Fibroblast of lung (primary cell): ENCODE data around the gene TRAF2. TPM values are rescaled to one million over a fixed set of nuclear protein-coding genes. Genes with fewer than 3 reads are reported as not detected.
"Not testable (repeated sequence)": the region's sequence is repeated elsewhere in the genome, so short reads cannot be mapped to it uniquely, and the experiment has no call there.

ENCODE experiments used
- DNase-seq, 2 donors: peaks; one replicate each; pipeline versions ENCODE4 v3.0.0 to v3.0.0-alpha.2; 2010; ENCODE audit warnings: low read depth in 2 of 2
- H2AFZ ChIP-seq: 2 replicates; pipeline ENCODE4 v1.5.1; 2012; ENCODE audit warnings: low read length, control low read depth, inconsistent platforms
- H3K27ac ChIP-seq: 2 replicates; pipeline ENCODE4 v1.5.1; 2011; ENCODE audit warnings: low read length, control low read depth; ENCODE audit not compliant: insufficient read depth
- H3K27me3 ChIP-seq: 2 replicates; pipeline ENCODE4 v1.5.1; 2011; ENCODE audit warnings: mild to moderate bottlenecking, low read length; ENCODE audit not compliant: control insufficient read depth, insufficient read depth
- H3K36me3 ChIP-seq: 2 replicates; pipeline ENCODE4 v1.5.1; 2011; ENCODE audit warnings: low read length; ENCODE audit not compliant: control insufficient read depth, insufficient read depth
- H3K4me1 ChIP-seq: 2 replicates; pipeline ENCODE4 v1.5.1; 2011; ENCODE audit warnings: low read length; ENCODE audit not compliant: control insufficient read depth, insufficient read depth; ENCODE audit errors: extremely low read depth
- H3K4me2 ChIP-seq: 2 replicates; pipeline ENCODE4 v1.5.1; 2011; ENCODE audit warnings: low read length, control low read depth; ENCODE audit not compliant: insufficient read depth; ENCODE audit errors: extremely low read depth
- H3K4me3 ChIP-seq, 4 experiments: fragments of 200-600 bp in 1 of 4; sonication (generic) in 1 of 4; replicated peaks in 1 of 4; 2 replicates each; pipeline ENCODE4 v1.5.1; 2011 to 2016; ENCODE audit warnings: low read length in 4 of 4, low read depth in 3 of 4, mild to moderate bottlenecking in 3 of 4, control low read depth in 2 of 4, inconsistent platforms in 1 of 4, mixed read lengths in 1 of 4; ENCODE audit not compliant: insufficient read depth in 1 of 4; ENCODE audit errors: control extremely low read depth in 1 of 4
- H3K79me2 ChIP-seq: 2 replicates; pipeline ENCODE4 v1.5.1; 2012; ENCODE audit warnings: mild to moderate bottlenecking, low read length, inconsistent platforms; ENCODE audit not compliant: control insufficient read depth, insufficient read depth
- H3K9ac ChIP-seq: 2 replicates; pipeline ENCODE4 v1.5.1; 2011; ENCODE audit warnings: mild to moderate bottlenecking, low read length, control low read depth; ENCODE audit not compliant: insufficient read depth
- H3K9me3 ChIP-seq: 2 replicates; pipeline ENCODE4 v1.5.1; 2012; ENCODE audit warnings: low read depth, low read length; ENCODE audit not compliant: control insufficient read depth, insufficient read depth
- H4K20me1 ChIP-seq: 2 replicates; pipeline ENCODE4 v1.5.1; 2011; ENCODE audit warnings: low read length; ENCODE audit not compliant: control insufficient read depth, insufficient read depth; ENCODE audit errors: extremely low read depth
- EZH2 ChIP-seq: IDR thresholded peaks from 2 replicates; pipeline ENCODE4 v1.5.1; 2012; ENCODE audit warnings: low read length, control low read depth, mild to moderate bottlenecking; ENCODE audit errors: missing control alignments
- polyA minus RNA-seq: library from RNA; depleted of rRNA, polyadenylated mRNA; stranded (reverse); fragments of >200 nt; gene quantifications from 2 replicates; pipeline ENCODE4 v1.2.3, GENCODE V29; 2011; ENCODE audit warnings: low replicate concordance
- polyA plus RNA-seq, 2 donors: library from polyadenylated mRNA; depleted of rRNA in 1 of 2; stranded (reverse) in 1 of 2; unstranded in 1 of 2; fragments of >200 nt; gene quantifications; 2 replicates each; pipeline ENCODE4 v1.2.1, GENCODE V29; 2011 to 2012; ENCODE audit warnings: missing spikeins in 1 of 2
- total RNA-seq: library from RNA; depleted of rRNA; stranded (reverse); fragments of >200 nt; gene quantifications from 2 replicates; pipeline ENCODE4 v1.2.1, GENCODE V29; 2014
- TF ChIP-seq, protein P1 (sequence below), 2 donors: IDR thresholded peaks in 1 of 2; conservative IDR thresholded peaks in 1 of 2; 1 replicate in 1 of 2; 2 replicates in 1 of 2; pipeline ENCODE4 v1.5.1; 2011 to 2012; ENCODE audit warnings: low read length in 2 of 2, control low read depth in 1 of 2, inconsistent platforms in 1 of 2, low read depth in 1 of 2, mild to moderate bottlenecking in 1 of 2

Gene TRAF2, protein sequence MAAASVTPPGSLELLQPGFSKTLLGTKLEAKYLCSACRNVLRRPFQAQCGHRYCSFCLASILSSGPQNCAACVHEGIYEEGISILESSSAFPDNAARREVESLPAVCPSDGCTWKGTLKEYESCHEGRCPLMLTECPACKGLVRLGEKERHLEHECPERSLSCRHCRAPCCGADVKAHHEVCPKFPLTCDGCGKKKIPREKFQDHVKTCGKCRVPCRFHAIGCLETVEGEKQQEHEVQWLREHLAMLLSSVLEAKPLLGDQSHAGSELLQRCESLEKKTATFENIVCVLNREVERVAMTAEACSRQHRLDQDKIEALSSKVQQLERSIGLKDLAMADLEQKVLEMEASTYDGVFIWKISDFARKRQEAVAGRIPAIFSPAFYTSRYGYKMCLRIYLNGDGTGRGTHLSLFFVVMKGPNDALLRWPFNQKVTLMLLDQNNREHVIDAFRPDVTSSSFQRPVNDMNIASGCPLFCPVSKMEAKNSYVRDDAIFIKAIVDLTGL
- total RNA-seq (8.0 and 8.4 TPM in 2 replicates), polyA plus RNA-seq (3.7 and 4.3 TPM in 2 replicates), polyA minus RNA-seq (11.0 and 17.7 TPM in 2 replicates)
- polyA plus RNA-seq (2012): 5.2 and 7.6 TPM in 2 replicates

DNA sequence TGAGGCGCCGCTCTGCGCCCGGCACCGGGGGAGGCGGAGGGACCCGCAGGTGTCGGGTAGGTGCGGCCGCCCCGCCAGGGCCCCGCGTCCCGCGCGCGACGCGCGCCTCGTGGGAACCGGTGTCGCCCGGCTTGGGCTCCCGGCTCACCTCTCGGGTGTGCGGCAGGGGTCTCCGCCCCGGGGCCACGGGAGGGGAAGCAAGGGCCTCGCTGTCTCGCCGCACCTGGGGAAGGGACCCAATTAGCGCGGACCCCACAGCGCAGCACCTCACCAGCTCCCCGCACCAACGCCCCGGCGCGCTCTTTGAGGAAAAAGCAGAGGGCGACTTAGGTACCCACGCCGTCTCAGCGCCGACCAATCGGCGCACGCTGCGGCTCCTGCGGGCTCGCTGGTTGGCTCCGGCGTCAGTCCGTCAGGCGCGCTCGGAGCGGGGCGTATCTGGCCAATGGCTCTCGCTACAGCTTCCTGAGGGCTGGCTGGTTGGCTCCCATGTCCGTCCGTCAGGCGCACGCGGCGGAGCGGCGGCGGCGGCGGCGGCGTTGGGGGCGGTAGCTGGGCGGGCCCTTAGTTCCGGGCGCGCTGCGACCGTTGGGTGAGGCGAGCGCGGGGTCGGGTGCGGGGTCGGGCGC is at the start of gene TRAF2:
TSS of gene TRAF2 (plus strand) at position 567 of the 629 bp plus-strand sequence. CDS start 12,225 bp downstream, outside the sequence.
- Histone ChIP-seq H3K27ac (peak within 1 kb of the TSS; percentile 65), H3K27me3 (no peaks in the 10 kb centered on the region), H4K20me1 (no peaks in the 10 kb centered on the region), H3K4me1 (peaks cover 3% of the 10 kb centered on the region), H2AFZ (peak within 1 kb of the TSS; percentile 88), H3K9me3 (no peaks in the 10 kb centered on the region), H3K36me3 (no peaks in the 10 kb centered on the region), H3K79me2 (peaks cover 29% of the 10 kb centered on the region), H3K4me3 (peak within 1 kb of the TSS; percentile 53 to 85 (median 78)), H3K9ac (peak within 1 kb of the TSS; percentile 80), H3K4me2 (peak within 1 kb of the TSS; percentile 94)
- TF ChIP-seq EZH2: no peak
- TF ChIP-seq, protein P1, sequence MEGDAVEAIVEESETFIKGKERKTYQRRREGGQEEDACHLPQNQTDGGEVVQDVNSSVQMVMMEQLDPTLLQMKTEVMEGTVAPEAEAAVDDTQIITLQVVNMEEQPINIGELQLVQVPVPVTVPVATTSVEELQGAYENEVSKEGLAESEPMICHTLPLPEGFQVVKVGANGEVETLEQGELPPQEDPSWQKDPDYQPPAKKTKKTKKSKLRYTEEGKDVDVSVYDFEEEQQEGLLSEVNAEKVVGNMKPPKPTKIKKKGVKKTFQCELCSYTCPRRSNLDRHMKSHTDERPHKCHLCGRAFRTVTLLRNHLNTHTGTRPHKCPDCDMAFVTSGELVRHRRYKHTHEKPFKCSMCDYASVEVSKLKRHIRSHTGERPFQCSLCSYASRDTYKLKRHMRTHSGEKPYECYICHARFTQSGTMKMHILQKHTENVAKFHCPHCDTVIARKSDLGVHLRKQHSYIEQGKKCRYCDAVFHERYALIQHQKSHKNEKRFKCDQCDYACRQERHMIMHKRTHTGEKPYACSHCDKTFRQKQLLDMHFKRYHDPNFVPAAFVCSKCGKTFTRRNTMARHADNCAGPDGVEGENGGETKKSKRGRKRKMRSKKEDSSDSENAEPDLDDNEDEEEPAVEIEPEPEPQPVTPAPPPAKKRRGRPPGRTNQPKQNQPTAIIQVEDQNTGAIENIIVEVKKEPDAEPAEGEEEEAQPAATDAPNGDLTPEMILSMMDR (conservative IDR thresholded peaks at IDR 0.05 in 1 of 2, IDR thresholded peaks at IDR 0.05 in 1 of 2; ENCODE audit: low read depth in 1 of 2, low read length in 2 of 2): no peak
- peak; percentile 99 to 100 for DNase-seq

DNA sequence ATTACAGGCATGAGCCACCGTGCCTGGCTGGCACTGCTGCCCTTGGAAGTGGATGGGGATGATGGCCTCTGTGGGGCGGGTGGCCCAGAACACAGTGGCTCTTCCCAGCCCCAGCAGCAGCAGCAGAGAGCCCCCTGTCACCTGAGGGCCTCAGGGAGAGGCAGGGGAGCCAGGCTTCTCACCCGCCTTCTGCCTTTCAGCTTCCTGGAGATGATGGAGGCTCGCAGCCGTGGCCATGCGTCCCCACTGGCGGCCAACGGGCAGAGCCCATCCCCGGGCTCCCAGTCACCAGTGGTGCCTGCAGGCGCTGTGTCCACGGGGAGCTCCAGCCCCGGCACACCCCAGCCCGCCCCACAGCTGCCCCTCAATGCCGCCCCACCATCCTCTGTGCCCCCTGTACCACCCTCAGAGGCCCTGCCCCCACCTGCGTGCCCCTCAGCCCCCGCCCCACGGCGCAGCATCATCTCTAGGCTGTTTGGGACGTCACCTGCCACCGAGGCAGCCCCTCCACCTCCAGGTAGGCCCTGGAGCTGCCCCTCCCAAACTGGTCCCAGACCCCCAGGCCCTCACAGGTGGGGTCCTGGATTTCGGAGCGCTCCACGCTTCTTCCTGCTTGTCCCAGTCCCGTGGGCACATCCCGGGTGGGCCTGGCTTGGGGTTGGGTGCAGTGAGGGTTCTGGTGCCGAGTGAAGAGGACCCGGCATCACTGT is 49.0 kb upstream of the TRAF2 start:
- H3K27ac ChIP-seq: no peak overlapping the region
- H2AFZ ChIP-seq: no peak overlapping the region
- DNase-seq: no peak
- H3K36me3 ChIP-seq: peaks cover 12% of the 10 kb centered on the region
- H3K9me3 ChIP-seq: no peaks in the 10 kb centered on the region
- no peak overlapping the region for H3K9ac ChIP-seq
- H3K27me3 ChIP-seq: no peaks in the 10 kb centered on the region
- no peak overlapping the region for H3K4me2 ChIP-seq
- no peak overlapping the region for H3K4me3 ChIP-seq
- H3K4me1 ChIP-seq: peaks cover 8% of the 10 kb centered on the region
- H3K79me2 ChIP-seq: no peaks in the 10 kb centered on the region
- TF ChIP-seq, protein P1 (conservative IDR thresholded peaks at IDR 0.05 in 1 of 2, IDR thresholded peaks at IDR 0.05 in 1 of 2; ENCODE audit: low read depth in 1 of 2, low read length in 2 of 2): no peak
- TF ChIP-seq EZH2: no peak
- H4K20me1 ChIP-seq: no peaks in the 10 kb centered on the region

DNA sequence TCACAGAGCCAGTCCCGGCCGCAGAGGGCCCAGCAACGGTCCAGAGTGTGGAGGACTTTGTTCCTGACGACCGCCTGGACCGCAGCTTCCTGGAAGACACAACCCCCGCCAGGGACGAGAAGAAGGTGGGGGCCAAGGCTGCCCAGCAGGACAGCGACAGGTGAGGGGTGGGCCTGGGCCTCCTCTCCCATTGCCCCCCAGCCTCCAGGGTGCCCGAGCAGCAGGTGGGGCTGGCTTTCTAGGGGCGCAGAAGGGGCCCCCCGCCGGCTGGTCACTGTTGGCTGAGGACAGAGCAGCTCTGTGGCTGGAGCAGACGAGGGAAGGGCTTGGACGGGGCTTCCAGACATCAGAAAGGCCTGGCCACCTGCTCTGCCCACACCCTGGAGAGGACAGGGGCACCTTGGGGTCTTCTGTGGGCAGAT is 48.4 kb upstream of the TRAF2 start:
- not testable (repeated sequence) for H3K79me2 ChIP-seq, H3K27ac ChIP-seq, H3K4me3 ChIP-seq, DNase-seq, H3K4me2 ChIP-seq, H3K9me3 ChIP-seq, H3K4me1 ChIP-seq, H2AFZ ChIP-seq, H3K9ac ChIP-seq, H3K27me3 ChIP-seq, H4K20me1 ChIP-seq
- peaks cover 12% of the 10 kb centered on the region for H3K36me3 ChIP-seq
